Omental fat pad (tissue), 4 donors: ENCODE data around the gene MYBPC2. TPM values are rescaled to one million over a fixed set of nuclear protein-coding genes. Genes with fewer than 3 reads are reported as not detected.

Experiments
- ATAC-seq: fragments of 150-250 bp; one replicate; pipeline ENCODE4 v1.9.1; 2016; ENCODE audit warnings: mild to moderate bottlenecking, moderate library complexity; ENCODE audit not compliant: low FRiP score
- DNase-seq: peaks from one replicate; pipeline ENCODE4 v3.0.0-alpha.2; 2019; ENCODE audit warnings: low spot score
- CTCF ChIP-seq, 3 donors: fragments of 450-650 bp; IDR thresholded peaks; one replicate each; pipeline ENCODE4 v1.5.1; 2016 to 2017; ENCODE audit warnings: antibody characterized with exemption in 3 of 3, mild to moderate bottlenecking in 3 of 3, moderate library complexity in 2 of 3
- total RNA-seq, 4 donors: library from RNA; depleted of rRNA; stranded (reverse); fragments of >200 nt; gene quantifications; one replicate each; pipeline ENCODE4 v1.1.0, GENCODE V29; 2016

The MYBPC2 gene
- total RNA-seq, 4 donors from 2014 or later, result 0.09 to 0.12 TPM; not detected in 2

GRCh38 chr19:50488389-50489194, 55.9 kb downstream of the MYBPC2 start:
- TF ChIP-seq CTCF (IDR thresholded peaks at IDR 0.05), result no peak
- DNase-seq (no peak), ATAC-seq (no peak)

- ATAC-seq (no peak), DNase-seq (no peak)
- TF ChIP-seq CTCF (IDR thresholded peaks at IDR 0.05), result no peak
Measured at GRCh38 chr19:50489461-50490011, 56.8 kb downstream of the MYBPC2 start.

GRCh38 chr19:50490411-50490811, 57.7 kb downstream of the MYBPC2 start:
- ATAC-seq, result no peak
- DNase-seq, result no peak
- no peak for TF ChIP-seq CTCF (IDR thresholded peaks at IDR 0.05)

GRCh38 chr19:50490991-50491472, 58.3 kb downstream of the MYBPC2 start:
- no peak for TF ChIP-seq CTCF (IDR thresholded peaks at IDR 0.05)
- no peak for ATAC-seq
- no peak for DNase-seq

- no peak for TF ChIP-seq CTCF (IDR thresholded peaks at IDR 0.05)
- DNase-seq (no peak), ATAC-seq (no peak)
Measured at GRCh38 chr19:50492303-50493052, 59.8 kb downstream of the MYBPC2 start.

GRCh38 chr19:50493171-50493570, 60.5 kb downstream of the MYBPC2 start:
- no peak for TF ChIP-seq CTCF (IDR thresholded peaks at IDR 0.05)
- DNase-seq, result no peak
- no peak for ATAC-seq
